ENCODE results near the gene NT5M.
A peak's percentile ranks its signal among the peaks of the same experiment; 100 is the strongest.

The NT5M gene

DNA sequence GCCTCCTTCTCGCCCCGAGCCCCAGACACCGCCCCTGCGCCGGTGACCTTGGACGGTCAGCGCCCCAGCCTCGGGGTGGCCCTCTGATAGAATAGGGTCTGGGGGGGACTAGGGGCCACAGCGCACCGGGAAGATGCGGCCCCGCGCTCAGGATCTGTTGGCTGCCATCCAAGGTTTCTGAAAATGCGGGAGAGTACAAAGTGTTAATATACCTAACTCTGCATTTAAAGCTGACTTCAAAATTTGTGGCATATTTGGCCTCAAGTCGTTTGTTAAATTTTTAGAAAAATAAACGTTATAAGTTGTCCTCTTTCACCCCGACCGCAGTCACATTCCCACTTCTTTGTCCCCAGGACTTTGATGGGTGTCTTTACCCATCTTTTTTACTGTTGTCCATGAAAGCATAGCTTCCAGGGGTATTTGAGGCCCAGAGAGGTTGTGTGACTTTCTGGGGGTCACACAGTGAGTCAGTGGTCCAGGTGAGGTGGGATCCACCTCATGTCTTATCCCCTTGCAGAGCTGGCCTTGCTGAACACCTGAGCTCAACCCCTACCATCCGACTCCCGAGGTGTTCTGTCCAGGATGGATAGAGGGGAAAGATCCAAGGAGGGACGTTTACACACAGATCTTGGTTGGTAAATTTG lies 796 bp downstream of the NT5M start:
- DNase-seq (ENCODE audit: low spot score), result no peak

DNA sequence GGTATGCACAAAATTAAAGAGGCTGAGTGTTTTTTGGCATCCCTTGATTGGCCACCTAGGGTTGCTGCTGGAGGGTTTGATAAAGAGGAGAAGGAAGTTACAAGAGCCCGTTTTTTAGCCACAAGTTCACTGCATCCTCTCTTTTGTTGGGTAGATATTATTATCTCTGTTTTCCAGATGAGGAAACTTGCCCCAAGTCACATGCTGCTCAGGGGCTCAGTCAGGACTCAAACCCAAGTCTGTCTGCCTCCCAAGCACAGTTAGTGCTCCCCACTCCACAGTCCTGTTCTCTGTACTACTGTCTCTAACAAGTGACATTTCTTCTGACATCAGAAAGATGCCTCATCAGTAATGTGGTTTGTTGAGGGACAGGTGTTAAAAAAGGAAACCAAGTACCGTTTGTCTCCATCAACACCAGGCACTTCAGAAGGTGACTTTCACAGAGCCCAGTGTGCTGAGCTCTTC lies 1.4 kb downstream of the NT5M start:
- DNase-seq (ENCODE audit: low spot score), result no peak

DNA sequence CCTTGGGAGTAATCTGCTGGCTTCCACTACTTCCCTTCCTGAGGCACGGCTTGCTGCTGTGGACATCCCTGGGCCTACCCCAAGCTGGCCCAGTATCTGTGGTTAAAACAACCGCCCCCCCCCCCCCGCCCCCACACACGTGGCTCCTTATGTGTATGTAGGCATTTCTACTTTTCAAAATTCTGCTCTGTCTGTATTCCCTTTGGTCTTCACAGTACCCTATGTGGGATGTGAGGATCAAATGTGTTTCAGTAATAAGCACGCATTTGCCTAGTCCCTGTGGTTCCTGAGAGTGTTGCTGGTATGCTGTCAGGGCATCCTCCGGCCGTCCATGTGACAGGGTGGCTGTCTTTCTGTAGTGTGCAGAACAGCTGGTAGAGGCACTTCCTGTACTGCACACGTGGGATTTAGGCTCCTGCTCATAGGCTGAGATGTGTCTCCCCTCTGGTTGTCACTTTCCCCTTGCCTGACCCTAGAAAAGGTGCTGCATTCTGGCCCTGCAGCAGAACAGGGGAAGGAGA lies 2.2 kb downstream of the NT5M start:
- DNase-seq (ENCODE audit: low spot score), result peak; percentile 10

GRCh38 chr17:17309356-17309755 lies 6.2 kb downstream of the NT5M start:
- no peak for DNase-seq (ENCODE audit: low spot score)

DNA sequence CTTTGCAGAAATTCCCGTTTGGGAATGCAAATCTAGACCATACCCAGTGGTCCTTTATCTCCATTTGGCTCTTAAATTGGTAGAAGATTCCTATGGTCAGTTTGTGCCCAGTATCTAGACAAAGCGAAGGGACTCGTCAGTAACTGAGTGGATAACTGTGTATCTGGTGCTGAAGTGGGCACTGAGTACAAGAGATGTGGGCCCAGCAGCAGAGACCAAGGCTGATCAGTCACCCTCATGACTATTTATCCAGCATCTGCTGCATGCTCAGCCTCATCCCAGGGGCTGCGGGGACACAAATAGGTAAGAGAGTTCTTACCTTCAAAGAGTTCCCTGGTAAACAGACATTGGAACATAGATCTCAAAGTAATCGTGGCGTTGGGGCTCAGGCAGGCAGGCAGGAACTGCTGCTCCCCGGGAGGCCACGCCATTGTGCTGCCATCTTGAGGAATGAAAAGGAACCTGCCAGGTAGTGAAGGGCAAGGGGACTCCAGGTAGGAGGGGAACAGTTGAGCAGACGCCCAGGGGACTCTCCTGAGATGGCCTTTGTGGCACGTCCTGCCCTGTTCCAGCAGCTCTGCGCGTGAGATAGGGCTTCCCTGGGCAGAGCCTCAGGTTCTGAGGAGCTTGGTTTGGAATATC lies 10.3 kb downstream of the NT5M start:
- peak; percentile 29 for DNase-seq (ENCODE audit: low spot score)

DNA sequence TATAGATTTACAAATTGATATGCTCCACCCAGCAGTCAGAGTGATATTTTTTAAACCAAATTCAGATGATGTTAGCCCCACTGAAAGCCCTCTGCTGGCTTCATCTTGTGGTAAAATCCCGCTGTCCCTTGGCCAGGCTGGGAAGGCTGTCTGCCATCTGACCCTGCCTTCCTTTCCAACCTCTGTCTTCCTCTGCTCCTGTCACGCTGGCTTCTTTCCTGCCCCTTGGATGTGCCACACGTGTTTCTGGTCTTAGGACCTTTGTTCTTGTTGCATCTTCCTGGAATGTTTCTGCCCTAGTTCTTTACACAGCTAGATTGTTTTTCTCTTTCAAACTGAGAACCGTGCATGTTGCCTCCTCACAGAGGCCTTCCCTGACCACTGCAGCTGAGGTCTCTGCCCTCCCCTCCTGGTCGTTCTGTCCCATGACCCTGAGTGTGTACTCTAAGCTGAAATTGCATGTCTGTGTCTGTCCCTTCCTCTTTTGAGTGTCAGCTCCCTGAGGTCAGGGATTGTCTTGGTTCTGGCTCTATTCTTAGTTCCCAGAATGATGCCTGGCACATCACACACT lies 11.4 kb downstream of the NT5M start:
- DNase-seq (ENCODE audit: low spot score), result peak; percentile 11

DNA sequence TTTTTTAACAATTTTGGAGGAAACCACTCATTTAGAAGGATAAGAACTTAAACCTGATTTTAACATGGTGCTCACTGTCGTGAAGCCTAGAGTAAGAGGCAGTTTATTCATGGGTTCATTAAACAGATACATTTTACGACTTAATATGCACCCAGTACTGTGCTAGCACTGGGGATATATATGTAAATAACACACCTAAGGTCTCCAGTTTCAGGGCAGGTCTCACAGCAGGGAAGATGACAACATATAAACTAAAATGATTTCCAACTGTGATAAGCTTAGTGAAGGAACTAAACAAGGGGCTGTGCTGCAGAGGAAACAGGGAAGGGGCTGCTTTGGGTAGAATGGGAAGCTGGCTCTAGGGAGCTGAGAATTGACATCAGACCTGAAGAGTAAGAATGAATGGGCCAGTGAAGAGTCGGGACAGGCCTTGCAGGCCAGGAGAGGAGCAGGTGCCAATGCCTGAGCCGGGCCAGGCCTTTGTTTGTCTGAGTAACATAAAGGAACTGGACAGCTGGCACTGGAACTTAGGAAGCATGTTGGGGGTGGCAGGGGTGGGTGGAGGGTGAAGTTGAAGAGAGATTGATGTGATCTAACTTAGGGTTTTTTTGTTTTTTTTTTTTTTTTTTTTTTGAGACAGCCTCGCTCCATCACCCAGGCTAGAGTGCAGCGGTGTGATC lies 12.1 kb downstream of the NT5M start:
- DNase-seq (ENCODE audit: low spot score), result no peak

DNA sequence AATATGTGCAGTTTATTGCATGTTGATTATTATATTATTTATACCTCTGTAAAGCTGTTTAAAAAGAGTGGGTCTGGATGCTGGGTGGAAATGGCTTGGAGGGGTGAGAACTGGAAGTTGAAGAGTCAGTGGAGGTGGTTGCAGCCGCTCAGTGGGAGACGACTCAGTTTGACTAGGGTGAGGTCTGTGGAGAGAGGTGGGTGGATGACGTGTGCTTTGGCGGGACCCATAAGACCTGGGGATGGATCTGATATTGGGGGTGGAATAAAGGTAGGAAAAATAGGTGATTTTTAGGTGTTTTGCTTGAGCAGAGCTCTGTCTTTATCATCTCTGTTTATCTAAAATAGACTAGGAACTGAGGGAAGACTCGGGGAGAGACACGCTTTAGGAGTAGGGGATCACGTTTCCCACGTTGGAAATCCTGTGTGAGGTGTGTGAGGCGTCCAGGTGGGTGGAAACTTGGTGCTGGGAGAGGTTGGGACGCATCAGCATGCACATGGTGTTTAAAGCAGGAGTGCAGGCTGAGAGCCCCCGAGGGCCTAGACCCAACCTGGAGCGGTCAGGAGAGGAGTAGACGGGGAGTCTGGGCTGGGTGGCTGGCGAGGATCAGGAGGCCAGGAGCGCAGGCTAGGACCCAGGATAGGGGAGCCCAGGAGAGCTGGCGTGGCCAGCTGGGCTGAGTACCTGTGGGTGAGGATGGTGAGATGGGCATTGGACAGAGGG lies 17.2 kb downstream of the NT5M start:
- peak; percentile 5 for DNase-seq (ENCODE audit: low spot score)

DNA sequence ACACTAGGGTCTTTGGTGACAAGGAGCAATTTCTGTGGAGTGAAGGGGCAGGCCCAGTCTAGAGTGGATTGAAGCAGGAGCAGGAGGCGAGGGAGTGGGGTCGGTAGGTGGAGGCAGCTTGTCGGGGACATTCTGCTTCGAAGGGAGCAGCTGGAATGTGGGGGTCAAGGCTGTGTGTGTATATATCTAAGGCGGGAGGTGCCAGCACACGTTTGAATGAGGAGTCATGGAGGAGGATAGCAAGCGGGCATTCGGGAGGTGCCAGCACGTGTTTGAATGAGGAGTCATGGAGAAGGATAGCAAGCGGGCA lies 17.7 kb downstream of the NT5M start:
- DNase-seq (ENCODE audit: low spot score), result peak; percentile 7

DNA sequence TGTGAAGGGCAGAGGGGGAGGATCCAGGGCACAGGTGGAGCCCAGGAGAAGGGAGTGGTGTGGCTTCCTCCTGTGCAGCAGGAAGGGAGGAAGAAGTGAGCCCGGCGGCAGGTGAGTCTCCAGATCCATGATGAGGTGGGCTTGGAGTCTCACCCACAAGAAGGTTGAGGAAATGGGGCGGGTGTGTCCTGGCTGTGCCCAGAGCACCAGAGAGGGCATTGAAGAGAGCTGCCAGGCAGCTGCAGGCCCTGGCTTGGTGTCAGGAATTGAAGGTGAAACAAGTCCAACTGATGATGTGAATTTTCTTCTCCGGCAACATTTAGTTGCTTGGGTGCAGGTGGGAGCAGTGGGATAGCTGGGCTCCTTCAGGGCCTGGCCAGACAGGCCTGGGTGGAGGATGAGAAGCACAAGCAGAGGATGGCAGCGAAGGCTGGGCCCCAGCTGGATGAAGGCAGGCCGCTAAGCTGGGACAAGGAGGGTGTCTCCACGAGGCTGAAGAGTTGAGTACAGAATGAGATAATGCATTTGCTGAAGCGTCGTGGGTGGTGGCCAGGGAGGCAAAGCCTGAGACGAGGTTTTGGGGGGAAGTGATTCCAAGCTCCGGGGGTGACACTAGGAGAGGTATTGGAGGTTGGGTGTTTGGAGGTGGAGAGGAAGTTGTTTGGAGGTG lies 18.3 kb downstream of the NT5M start:
- DNase-seq (ENCODE audit: low spot score), result peak; percentile 5

- peak; percentile 9 for DNase-seq (ENCODE audit: low spot score)
These were observed 19.6 kb downstream of the NT5M start for GRCh38 chr17:17322516-17323510.

DNA sequence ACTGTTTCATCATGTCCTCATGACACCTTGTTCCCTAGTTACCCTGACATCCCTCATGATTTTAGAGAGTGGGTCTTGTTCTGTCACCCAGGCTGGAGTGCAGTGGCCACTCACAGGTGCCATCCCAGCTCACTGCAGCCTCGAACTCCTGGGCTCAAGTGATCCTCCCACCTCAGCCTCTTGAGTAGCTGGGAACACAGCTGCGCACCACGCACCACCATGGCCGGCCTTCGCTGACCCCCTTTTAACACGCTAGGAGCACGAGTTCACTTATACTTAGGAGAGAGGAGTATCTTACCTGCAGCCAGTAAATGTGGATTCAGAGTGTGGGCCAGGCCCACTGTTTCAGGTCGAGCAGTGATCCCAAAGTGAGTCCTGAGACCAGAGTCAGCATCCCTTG lies 21.4 kb downstream of the NT5M start:
- DNase-seq (ENCODE audit: low spot score), result no peak

GRCh38 chr17:17325228-17325627 lies 22.1 kb downstream of the NT5M start:
- peak; percentile 9 for DNase-seq (ENCODE audit: low spot score)

DNA sequence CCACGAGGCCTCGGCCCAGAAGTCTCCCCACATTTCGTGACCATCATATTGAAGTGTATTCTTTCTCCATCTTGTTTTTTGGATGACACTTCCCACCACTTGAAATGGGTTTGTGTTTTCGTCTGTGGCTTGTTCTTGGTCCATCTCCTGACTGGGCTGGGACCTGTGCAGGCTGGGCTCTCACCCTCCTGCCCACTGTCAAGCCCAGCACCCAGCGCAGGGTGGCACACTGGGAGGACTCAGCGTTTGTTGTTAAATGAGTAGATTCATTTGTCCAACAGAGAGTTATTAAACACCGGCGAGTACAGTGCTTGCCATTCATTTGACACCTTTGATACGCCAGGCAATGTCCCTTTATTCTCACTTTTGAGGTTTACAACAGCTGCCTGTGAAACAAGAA lies 22.6 kb downstream of the NT5M start:
- peak; percentile 5 for DNase-seq (ENCODE audit: low spot score)

GRCh38 chr17:17326275-17326875 lies 23.2 kb downstream of the NT5M start:
- DNase-seq (ENCODE audit: low spot score), result no peak

- peak; percentile 6 for DNase-seq (ENCODE audit: low spot score)
These were observed 25.1 kb downstream of the NT5M start for GRCh38 chr17:17328251-17328650.

DNA sequence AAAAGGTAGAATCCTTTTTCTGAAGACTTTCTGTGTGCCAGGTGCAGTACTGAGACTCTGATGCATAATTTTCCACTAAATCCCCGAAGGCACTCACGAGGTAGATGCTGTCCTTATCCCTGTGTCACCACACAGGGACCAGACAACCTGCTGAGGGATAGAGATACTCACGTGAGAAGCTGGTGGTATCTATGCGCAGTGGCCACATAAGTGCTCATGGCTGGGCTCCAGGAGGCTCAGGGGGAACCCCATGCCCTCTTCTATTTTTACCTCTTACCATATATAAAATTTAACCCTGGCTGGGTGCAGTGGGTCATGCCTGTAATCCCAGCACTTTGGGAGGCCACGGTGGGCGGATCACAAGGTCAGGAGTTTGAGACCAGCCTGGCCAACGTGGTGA lies 38.3 kb downstream of the NT5M start:
- DNase-seq (ENCODE audit: low spot score), result no peak

DNA sequence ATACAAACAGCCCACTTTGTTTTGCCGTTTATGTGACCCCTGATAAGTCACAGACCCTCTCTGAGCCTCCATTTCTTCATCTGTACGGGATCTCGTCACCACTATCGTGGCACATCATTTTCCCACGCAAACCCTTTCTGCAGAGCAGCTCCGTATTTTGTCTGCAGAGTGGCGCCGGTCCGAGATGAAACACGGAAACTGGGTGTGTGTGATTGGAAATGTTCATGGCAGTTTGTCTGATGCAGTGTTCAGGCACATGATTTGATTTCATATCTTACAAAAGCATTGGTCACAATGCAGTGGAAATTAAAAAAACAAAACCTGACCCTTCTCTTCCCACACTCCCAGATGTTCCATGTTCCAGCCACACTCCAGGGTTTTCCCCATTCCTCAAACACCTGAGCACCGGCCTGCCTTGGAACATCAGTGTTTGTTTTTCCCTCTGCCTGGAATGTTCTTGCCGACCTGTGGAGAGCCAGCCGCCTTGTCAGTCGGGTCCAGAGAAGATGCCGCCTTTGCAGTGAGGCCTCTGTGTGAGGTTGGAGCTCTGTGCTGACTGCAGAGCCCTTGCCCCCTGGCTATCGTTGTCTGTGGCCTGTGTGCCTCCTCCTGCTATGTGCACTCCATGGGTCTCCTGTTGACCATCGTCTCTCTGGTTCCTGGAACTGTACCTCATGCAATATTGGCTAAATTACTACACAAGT lies 39.2 kb downstream of the NT5M start:
- no peak for DNase-seq (ENCODE audit: low spot score)

- no peak for DNase-seq (ENCODE audit: low spot score)
These were observed 40.1 kb downstream of the NT5M start for GRCh38 chr17:17343160-17343735.
